Measurements from ENCODE around the gene PTPRS.

DNA sequence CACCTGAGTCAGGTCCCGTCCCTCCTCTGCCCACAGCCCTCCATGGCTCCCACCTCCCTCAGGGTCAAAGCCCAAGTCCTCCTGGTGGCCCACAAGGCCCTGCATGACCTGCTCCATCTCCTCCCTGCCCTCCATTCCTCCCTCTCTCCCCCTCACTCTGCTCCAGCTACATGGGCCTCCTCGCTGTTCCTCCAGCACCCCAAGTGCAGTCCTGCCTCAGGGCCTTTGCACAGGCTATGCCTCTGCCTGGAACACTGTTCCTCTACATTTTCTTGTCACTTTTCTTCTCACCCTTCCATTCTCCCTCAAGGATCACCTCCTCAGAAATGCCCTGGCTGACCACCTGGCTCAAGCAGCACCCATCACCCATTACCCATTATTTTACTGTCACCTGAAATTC is 41.5 kb downstream of the PTPRS start:
- TF ChIP-seq CTCF (conservative IDR thresholded peaks at IDR 0.05; ENCODE audit: low read depth, low read length) (no peak), EZH2 (IDR thresholded peaks at IDR 0.05; ENCODE audit: borderline replicate concordance, low read depth, low read length, poor library complexity, severe bottlenecking) (no peak)

Measured in A673 (cell line).